Astrocyte of the spinal cord (primary cell): ENCODE results near the gene PRKAG2.
A peak's percentile ranks its signal among the peaks of the same experiment; 100 is the strongest.

Experiments
- DNase-seq: peaks from one replicate; pipeline ENCODE4 v3.0.0; 2011; ENCODE audit warnings: low read depth, low spot score
- H3K4me3 ChIP-seq: 2 replicates; pipeline ENCODE4 v1.5.1; 2011; ENCODE audit warnings: low read depth, mild to moderate bottlenecking, low read length, moderate library complexity
- CTCF ChIP-seq: IDR thresholded peaks from 2 replicates; pipeline ENCODE4 v1.5.1; 2012; ENCODE audit warnings: low read depth, mild to moderate bottlenecking, low read length, inconsistent platforms
- in situ Hi-C: cut with HindIII; loops from 2 replicates; pipeline ENCODE4 v1.10.0; 2017; ENCODE audit warnings: low sequenced_read_pairs

Gene PRKAG2

GRCh38 chr7:151794508-151795167 is 82.3 kb downstream of the PRKAG2 start:
- in situ Hi-C loops, result no loop called here
- H3K4me3 ChIP-seq, result no peak overlapping the region
- TF ChIP-seq CTCF, result no peak
- DNase-seq, result peak; percentile 45

GRCh38 chr7:151793991-151794507 is 82.9 kb downstream of the PRKAG2 start:
- no peak overlapping the region for H3K4me3 ChIP-seq
- TF ChIP-seq CTCF, result no peak
- DNase-seq, result no peak
- in situ Hi-C loops, result no loop called here

GRCh38 chr7:151793531-151793951 is 83.4 kb downstream of the PRKAG2 start:
- DNase-seq, result no peak
- in situ Hi-C loops, result no loop called here
- no peak overlapping the region for H3K4me3 ChIP-seq
- no peak for TF ChIP-seq CTCF

- DNase-seq, result no peak
- no peak overlapping the region for H3K4me3 ChIP-seq
- in situ Hi-C loops, result no loop called here
- TF ChIP-seq CTCF, result no peak
Measured at GRCh38 chr7:151792636-151793035, 84.3 kb downstream of the PRKAG2 start.

- DNase-seq, result no peak
- H3K4me3 ChIP-seq, result no peak overlapping the region
- in situ Hi-C loops, result no loop called here
- no peak for TF ChIP-seq CTCF
Measured at GRCh38 chr7:151792086-151792485, 84.8 kb downstream of the PRKAG2 start.

GRCh38 chr7:151790830-151791620 is 85.9 kb downstream of the PRKAG2 start:
- in situ Hi-C loops, result no loop called here
- no peak for TF ChIP-seq CTCF
- H3K4me3 ChIP-seq, result no peak overlapping the region
- no peak for DNase-seq
